Left forelimb (tissue), 1 donor: ENCODE data around the gene MAGEC3.

Source experiments
- DNase-seq: peaks from one replicate; pipeline ENCODE4 v3.0.0-alpha.2; 2018; ENCODE audit warnings: low spot score

Gene MAGEC3

DNA sequence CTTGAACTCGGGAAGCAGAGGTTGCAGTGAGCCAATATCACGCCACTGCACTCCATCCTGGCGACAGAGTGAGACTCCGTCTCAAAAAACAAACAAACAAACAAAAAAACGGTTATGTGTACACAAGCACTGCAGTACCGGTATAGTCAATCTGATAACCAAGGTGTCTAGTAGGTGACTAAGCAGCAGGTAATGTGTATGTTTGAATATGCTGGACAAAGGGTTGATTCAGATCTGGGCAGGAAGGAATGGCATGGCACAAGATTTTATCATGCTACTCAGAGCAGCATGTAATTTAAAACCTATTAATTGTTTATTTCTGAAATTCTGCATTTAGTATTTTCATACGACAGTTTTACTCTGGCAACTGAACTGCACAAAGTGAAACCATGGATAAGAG, 107.3 kb downstream of the MAGEC3 start:
- no peak for DNase-seq

GRCh38 chrX:141947350-141947749, 109.2 kb downstream of the MAGEC3 start:
- no peak for DNase-seq
